H1 (cell line): Measurements from ENCODE around the gene CD81. TPM values are rescaled to one million over a fixed set of nuclear protein-coding genes. Genes with fewer than 3 reads are reported as not detected.

Source experiments
- ATF2 ChIP-seq: IDR thresholded peaks from 2 replicates; pipeline ENCODE4 v1.6.1; 2012; ENCODE audit warnings: low read length, inconsistent platforms
- CREB1 ChIP-seq: IDR thresholded peaks from 2 replicates; pipeline ENCODE4 v1.6.1; 2012; ENCODE audit warnings: inconsistent platforms
- EP300 ChIP-seq, 2 experiments: IDR thresholded peaks; 1 replicate in 1 of 2; 2 replicates in 1 of 2; pipeline ENCODE4 v1.6.1; 2011 to 2012; ENCODE audit warnings: low read depth in 2 of 2, low read length in 2 of 2, mild to moderate bottlenecking in 2 of 2, borderline replicate concordance in 1 of 2, inconsistent platforms in 1 of 2, moderate library complexity in 1 of 2
- ZNF274 ChIP-seq: IDR thresholded peaks from 2 replicates; pipeline ENCODE4 v1.7.0; 2012; ENCODE audit warnings: low read length, borderline replicate concordance; ENCODE audit errors: extremely low read depth
- polyA plus RNA-seq, 7 experiments: library from polyadenylated mRNA; depleted of rRNA in 3 of 7; stranded (reverse) in 5 of 7; unstranded in 2 of 7; fragments of >200 nt in 5 of 7; fragments of 200-250 nt in 2 of 7; gene quantifications; 1 replicate in 5 of 7; 2 replicates in 1 of 7; 4 replicates in 1 of 7; pipeline versions ENCODE4 v1.2.1 to v1.2.3, GENCODE V29; 2011 to 2013; ENCODE audit warnings: missing spikeins in 2 of 7, mixed read lengths in 2 of 7
- total RNA-seq: library from RNA; stranded (reverse); fragmentation: NEBNext Ultra II Directional; extraction: Animal tissue kit (Norgen Biotek cat#: 25700); gene quantifications from 2 replicates; pipeline ENCODE4 v1.2.1, GENCODE V29; 2021

Gene CD81
- total and polyA plus RNA-seq, 2 of the 8 experiments (the other 6 are each of a cell fraction or from before 2014, with no cell fraction given), result 238 to 309 TPM

- no peak for TF ChIP-seq ATF2
- no peak for TF ChIP-seq EP300 (IDR thresholded peaks at IDR 0.05; ENCODE audit: borderline replicate concordance in 1 of 2, low read depth in 2 of 2, low read length in 2 of 2)
- no peak for TF ChIP-seq CREB1
- no peak for TF ChIP-seq ZNF274
- TF ChIP-seq, all 59 proteins: peak for 0
Observed at GRCh38 chr11:2368851-2369180, 8.3 kb upstream of the CD81 start (continued).
